ENCODE measurements around the gene DACH2. TPM values are rescaled to one million over a fixed set of nuclear protein-coding genes. Genes with fewer than 3 reads are reported as not detected.

DACH2 gene
- total and polyA plus RNA-seq, 2 of the 4 experiments (the other 2 are of a cell fraction): 2.8 to 3.8 TPM

DNA sequence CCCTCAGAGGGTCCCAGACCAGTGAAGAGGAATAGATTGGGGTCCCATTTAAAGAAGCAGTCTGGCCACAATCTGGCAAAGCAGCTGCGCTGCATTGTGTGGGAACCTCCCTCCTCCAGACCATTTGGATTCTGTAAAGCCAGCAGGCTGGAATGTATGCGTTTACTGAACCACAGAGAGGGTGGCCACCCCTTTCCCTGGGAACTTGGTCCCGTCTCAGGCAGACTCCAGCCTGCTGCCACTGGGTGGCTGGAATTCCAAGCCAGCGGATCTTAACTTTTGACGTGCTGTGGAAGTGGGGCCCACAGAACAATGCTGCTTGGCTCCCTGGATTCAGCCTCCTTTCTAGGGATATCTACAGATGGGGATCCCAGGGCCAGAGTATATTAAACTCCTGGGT, 307.2 kb downstream of the DACH2 start:
- Histone ChIP-seq H2AFZ (replicated peaks; ENCODE audit: low read length, poor library complexity) (no peak overlapping the region), H2BK5ac (ENCODE audit: low read depth, low read length, poor library complexity, severe bottlenecking) (no peak overlapping the region), H3K9me3 (ENCODE audit: control insufficient read depth, insufficient read depth, low read length) (peaks cover 2% of the 10 kb centered on the region; the same call in 1 of the 2 replicates), H2BK15ac (ENCODE audit: low read depth, low read length) (no peak overlapping the region), H3K4ac (ENCODE audit: low read depth, low read length) (no peak overlapping the region), H3K18ac (ENCODE audit: low read depth, low read length) (no peak overlapping the region), H3K9me1 (ENCODE audit: insufficient read depth, low read length) (no peaks in the 10 kb centered on the region), H3K9ac (ENCODE audit: low read depth, low read length) (no peak overlapping the region), H4K8ac (ENCODE audit: low read depth in 2 of 2, low read length in 2 of 2) (no peak overlapping the region), H3K27me3 (ENCODE audit: control insufficient read depth, insufficient read depth, low read length) (no peaks in the 10 kb centered on the region), H2AK5ac (ENCODE audit: low read depth, low read length) (no peak overlapping the region), H2AK9ac (replicated peaks; ENCODE audit: low read depth, low read length, poor library complexity) (no peak overlapping the region), H3K4me2 (ENCODE audit: low read depth, low read length) (no peak overlapping the region), H3K23ac (ENCODE audit: low read depth, low read length) (no peak overlapping the region), H3K56ac (ENCODE audit: extremely low read depth, insufficient read depth, low read length) (no peak overlapping the region), H3K4me1 (ENCODE audit: control insufficient read depth, insufficient read depth, low read length) (no peaks in the 10 kb centered on the region), H3K27ac (ENCODE audit: insufficient read depth, low read length) (no peak overlapping the region), H2BK120ac (ENCODE audit: low read depth, low read length) (no peak overlapping the region), H4K20me1 (ENCODE audit: insufficient read depth, low read length) (no peaks in the 10 kb centered on the region), H4K91ac (ENCODE audit: insufficient read depth, low read depth, low read length) (no peak overlapping the region), H3K14ac (replicated peaks; ENCODE audit: low read depth, low read length) (no peak overlapping the region), H3K36me3 (ENCODE audit: control insufficient read depth, insufficient read depth, low read length) (no peaks in the 10 kb centered on the region), H3K79me1 (ENCODE audit: low read depth in 1 of 2, low read length in 2 of 2) (no peaks in the 10 kb centered on the region), H3K4me3 (ENCODE audit: insufficient read depth, low read depth, low read length) (no peak overlapping the region), H2BK20ac (ENCODE audit: low read depth, low read length) (no peak overlapping the region), H4K5ac (ENCODE audit: low read depth, low read length) (no peak overlapping the region)
- 40% methylated on average over 1 of the region's 5 CpGs; no CpG with 5 or more reads in 1 of the 2 experiments for WGBS, 2 experiments (ENCODE audit: extremely low coverage in 2 of 2, insufficient read length in 1 of 2)
- no peak for TF ChIP-seq FOS (IDR thresholded peaks at IDR 0.05; ENCODE audit: low read depth, low read length)
- no peak for TF ChIP-seq RCOR1 (IDR thresholded peaks at IDR 0.05; ENCODE audit: insufficient replicate concordance, low read length)
- TF ChIP-seq CEBPB (IDR thresholded peaks at IDR 0.05; ENCODE audit: low read depth, low read length): no peak
- TF ChIP-seq RFX5 (IDR thresholded peaks at IDR 0.05; ENCODE audit: low read depth, low read length): no peak
- no peak for TF ChIP-seq MXI1 (IDR thresholded peaks at IDR 0.05; ENCODE audit: borderline replicate concordance, low read depth, low read length)
- TF ChIP-seq NFE2L2 (IDR thresholded peaks at IDR 0.05; ENCODE audit: low read depth, low read length): no peak
- no peak for TF ChIP-seq MAZ (IDR thresholded peaks at IDR 0.05; ENCODE audit: borderline replicate concordance, low read depth, low read length)
- no peak for TF ChIP-seq MAFK (IDR thresholded peaks at IDR 0.05; ENCODE audit: low read depth, low read length)
- no peak for TF ChIP-seq POLR2A (IDR thresholded peaks at IDR 0.05; ENCODE audit: low read depth, low read length)
- no peak for TF ChIP-seq RAD21 (IDR thresholded peaks at IDR 0.05; ENCODE audit: low read length)
- TF ChIP-seq, protein P1, sequence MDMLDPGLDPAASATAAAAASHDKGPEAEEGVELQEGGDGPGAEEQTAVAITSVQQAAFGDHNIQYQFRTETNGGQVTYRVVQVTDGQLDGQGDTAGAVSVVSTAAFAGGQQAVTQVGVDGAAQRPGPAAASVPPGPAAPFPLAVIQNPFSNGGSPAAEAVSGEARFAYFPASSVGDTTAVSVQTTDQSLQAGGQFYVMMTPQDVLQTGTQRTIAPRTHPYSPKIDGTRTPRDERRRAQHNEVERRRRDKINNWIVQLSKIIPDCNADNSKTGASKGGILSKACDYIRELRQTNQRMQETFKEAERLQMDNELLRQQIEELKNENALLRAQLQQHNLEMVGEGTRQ (IDR thresholded peaks at IDR 0.05; ENCODE audit: low read depth, low read length): no peak
- intact Hi-C loops (cut with micrococcal nuclease): no loop called here
- ChIA-PET CTCF (no interaction called here), POLR2A (ENCODE audit: unreplicated experiment) (no interaction called here)
- no TSS peak for BruUV-seq (replicated peaks)
- DNase-seq: no peak
- in situ Hi-C loops (cut with MboI; ENCODE audit: low sequenced_read_pairs): no loop called here
- no peak for ATAC-seq (ENCODE audit: low read depth)
- dilution Hi-C loops (cut with HindIII; ENCODE audit: low sequenced_read_pairs, unreplicated experiment): no loop called here

All from IMR-90 (cell line).